ENCODE measurements around the gene SEPTIN5. TPM values are rescaled to one million over a fixed set of nuclear protein-coding genes. Genes with fewer than 3 reads are reported as not detected.
A peak's percentile ranks its signal among the peaks of the same experiment; 100 is the strongest.

The SEPTIN5 gene
- total RNA-seq, 1 donor from 2014 or later = 103 TPM

GRCh38 chr22:19716829-19717105 lies 2.5 kb downstream of the SEPTIN5 start:
- Mint-ChIP-seq H3K9me3 (ENCODE audit: unreplicated experiment) (no peaks in the 10 kb centered on the region), H3K27ac (ENCODE audit: unreplicated experiment) (no peak overlapping the region), H3K4me3 (ENCODE audit: unreplicated experiment) (no peak overlapping the region), H3K27me3 (ENCODE audit: unreplicated experiment) (no peaks in the 10 kb centered on the region), H3K4me1 (ENCODE audit: unreplicated experiment) (peaks cover 40% of the 10 kb centered on the region), H3K36me3 (ENCODE audit: unreplicated experiment) (peaks cover 19% of the 10 kb centered on the region)
- no peak for TF ChIP-seq CTCF (IDR thresholded peaks at IDR 0.05)
- no peak for DNase-seq (ENCODE audit: extremely low spot score, unreplicated experiment)

DNA sequence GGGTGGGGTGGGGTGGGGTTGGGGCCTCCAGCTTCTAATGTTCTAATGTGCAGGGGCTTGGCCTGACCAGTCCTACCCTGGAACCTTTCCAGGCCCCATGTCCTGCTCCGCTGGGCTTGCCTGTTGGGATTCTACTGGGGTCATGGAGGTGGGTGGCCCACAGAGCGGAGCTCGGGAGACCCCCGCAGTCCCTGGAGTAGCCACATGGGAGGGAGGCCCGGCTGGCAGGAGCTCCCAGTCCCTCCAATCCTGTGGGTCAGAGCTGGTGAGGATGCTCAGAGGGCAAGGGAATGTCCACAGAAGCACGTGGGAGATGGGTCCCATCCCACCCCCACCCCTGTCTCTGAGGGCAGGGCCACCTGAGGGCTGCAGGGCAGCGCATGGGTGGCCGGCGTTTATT lies 2.9 kb downstream of the SEPTIN5 start:
- H3K4me1 Mint-ChIP-seq (ENCODE audit: unreplicated experiment) = peaks cover 40% of the 10 kb centered on the region
- H3K9me3 Mint-ChIP-seq (ENCODE audit: unreplicated experiment) = no peaks in the 10 kb centered on the region
- no peaks in the 10 kb centered on the region for H3K27me3 Mint-ChIP-seq (ENCODE audit: unreplicated experiment)
- H3K27ac Mint-ChIP-seq (ENCODE audit: unreplicated experiment) = peak overlapping the region; percentile 41
- TF ChIP-seq CTCF (IDR thresholded peaks at IDR 0.05) = no peak
- H3K4me3 Mint-ChIP-seq (ENCODE audit: unreplicated experiment) = peak overlapping the region; percentile 65
- DNase-seq (ENCODE audit: extremely low spot score, unreplicated experiment) = no peak
- H3K36me3 Mint-ChIP-seq (ENCODE audit: unreplicated experiment) = peaks cover 19% of the 10 kb centered on the region

DNA sequence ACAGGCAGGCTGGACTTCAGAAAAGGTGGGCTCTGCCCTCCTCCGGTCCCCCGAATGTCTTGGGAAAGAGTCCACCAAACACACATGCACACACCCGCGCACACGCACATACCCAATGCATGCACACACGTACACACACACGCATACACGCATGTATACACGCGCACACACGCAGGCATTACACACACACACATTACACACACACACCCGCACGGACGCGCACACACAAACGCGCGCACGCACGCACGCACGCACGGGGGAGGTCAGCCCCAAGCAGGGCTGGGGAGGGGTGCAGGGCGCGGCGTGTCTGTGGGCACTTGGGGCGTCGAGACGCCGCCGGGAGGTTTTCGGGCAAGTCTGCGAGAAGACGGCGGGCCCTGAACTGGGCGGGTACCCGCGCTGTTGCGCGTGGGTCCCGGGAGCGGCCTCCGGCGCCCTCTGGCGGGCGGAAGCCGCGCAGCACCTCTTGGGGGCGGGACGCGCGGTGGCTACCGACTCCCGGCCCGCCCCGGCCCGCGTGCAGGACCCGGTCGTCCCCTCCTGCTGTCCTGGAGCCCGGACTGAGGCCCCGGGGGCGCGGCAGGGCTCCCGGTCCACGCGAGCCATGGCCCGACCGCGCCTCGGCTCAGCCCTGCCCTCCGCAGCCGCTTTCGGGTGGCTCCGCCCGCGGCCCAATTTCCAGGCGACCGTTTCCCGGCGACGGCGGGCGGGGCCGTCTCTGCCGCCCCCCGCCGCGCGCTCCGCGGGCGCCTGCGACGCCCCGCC lies 3.6 kb downstream of the SEPTIN5 start:
- no peaks in the 10 kb centered on the region for H3K9me3 Mint-ChIP-seq (ENCODE audit: unreplicated experiment)
- H3K36me3 Mint-ChIP-seq (ENCODE audit: unreplicated experiment) = peaks cover 19% of the 10 kb centered on the region
- H3K4me3 Mint-ChIP-seq (ENCODE audit: unreplicated experiment) = peak overlapping the region; percentile 65
- H3K27me3 Mint-ChIP-seq (ENCODE audit: unreplicated experiment) = no peaks in the 10 kb centered on the region
- peak; percentile 99 for TF ChIP-seq CTCF (IDR thresholded peaks at IDR 0.05)
- DNase-seq (ENCODE audit: extremely low spot score, unreplicated experiment) = peak; percentile 95
- peaks cover 37% of the 10 kb centered on the region for H3K4me1 Mint-ChIP-seq (ENCODE audit: unreplicated experiment)
- no peak overlapping the region for H3K27ac Mint-ChIP-seq (ENCODE audit: unreplicated experiment)

- Mint-ChIP-seq H3K27ac (ENCODE audit: unreplicated experiment) (no peak overlapping the region), H3K9me3 (ENCODE audit: unreplicated experiment) (no peaks in the 10 kb centered on the region), H3K36me3 (ENCODE audit: unreplicated experiment) (peaks cover 21% of the 10 kb centered on the region), H3K27me3 (ENCODE audit: unreplicated experiment) (no peaks in the 10 kb centered on the region), H3K4me1 (ENCODE audit: unreplicated experiment) (peaks cover 37% of the 10 kb centered on the region), H3K4me3 (ENCODE audit: unreplicated experiment) (no peak overlapping the region)
- no peak for TF ChIP-seq CTCF (IDR thresholded peaks at IDR 0.05)
- no peak for DNase-seq (ENCODE audit: extremely low spot score, unreplicated experiment)
Observed at GRCh38 chr22:19718456-19719049, 4.2 kb downstream of the SEPTIN5 start.

DNA sequence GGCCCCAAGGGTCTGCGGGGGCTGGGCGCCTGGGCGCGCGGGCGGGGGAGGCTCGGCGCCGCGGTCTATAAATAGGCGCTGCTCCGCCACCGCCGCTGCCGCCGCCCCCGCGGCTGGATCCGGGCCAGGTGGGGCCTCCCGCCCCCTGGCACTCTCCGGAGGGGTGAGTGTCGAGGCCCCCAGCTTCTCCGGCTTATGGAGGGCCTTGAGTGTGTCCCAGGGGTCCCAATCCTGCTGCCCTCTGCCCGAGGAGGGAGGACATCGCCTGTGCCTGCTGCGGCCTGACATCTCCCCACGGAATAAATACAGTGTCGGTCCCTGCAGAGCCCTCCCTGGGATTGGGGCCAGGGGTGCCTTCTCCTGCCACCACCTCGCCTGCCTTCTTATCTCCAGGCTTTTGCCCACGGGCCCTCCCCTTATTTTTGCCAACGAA lies 4.8 kb downstream of the SEPTIN5 start:
- H3K4me1 Mint-ChIP-seq (ENCODE audit: unreplicated experiment) = peaks cover 34% of the 10 kb centered on the region
- TF ChIP-seq CTCF (IDR thresholded peaks at IDR 0.05) = no peak
- no peak for DNase-seq (ENCODE audit: extremely low spot score, unreplicated experiment)
- H3K9me3 Mint-ChIP-seq (ENCODE audit: unreplicated experiment) = no peaks in the 10 kb centered on the region
- no peak overlapping the region for H3K27ac Mint-ChIP-seq (ENCODE audit: unreplicated experiment)
- peaks cover 21% of the 10 kb centered on the region for H3K36me3 Mint-ChIP-seq (ENCODE audit: unreplicated experiment)
- H3K27me3 Mint-ChIP-seq (ENCODE audit: unreplicated experiment) = no peaks in the 10 kb centered on the region
- peak overlapping the region; percentile 66 for H3K4me3 Mint-ChIP-seq (ENCODE audit: unreplicated experiment)
